Stimulated activated CD4-positive, alpha-beta T cell treated with anti-CD3 and anti-CD28 coated beads, Interleukin-12 subunit alpha, Interleukin-12 subunit beta, amount 100 ng/mL, for 4 hours (primary cell): ENCODE data around the gene ZNF608.

Source experiments
- DNase-seq: peaks from one replicate; pipeline ENCODE4 v3.0.0-alpha.2; 2020

The ZNF608 gene

GRCh38 chr5:124714910-124715309 lies 31.5 kb downstream of the ZNF608 start:
- DNase-seq: no peak

DNA sequence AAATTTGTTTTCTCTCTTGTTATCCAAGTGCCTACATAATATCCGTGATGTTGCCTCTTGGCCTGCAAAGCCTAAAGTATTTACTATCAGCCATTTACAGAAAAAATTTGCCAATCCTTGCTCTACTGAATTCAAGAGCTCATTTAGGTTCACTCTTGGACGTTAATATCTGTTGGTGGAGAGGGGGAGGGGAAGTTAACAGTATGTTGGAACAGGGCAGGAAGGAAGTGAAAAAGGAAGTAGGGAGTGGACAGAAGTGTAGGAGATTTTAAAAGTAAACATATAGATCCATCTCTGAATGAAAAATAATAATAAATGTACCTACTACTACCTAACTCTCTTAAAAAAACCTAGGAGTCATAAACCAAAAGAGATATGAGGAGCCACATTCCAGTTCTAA lies 32.8 kb downstream of the ZNF608 start:
- DNase-seq: no peak

GRCh38 chr5:124712731-124713305 lies 33.6 kb downstream of the ZNF608 start:
- no peak for DNase-seq

GRCh38 chr5:124708086-124708485 lies 38.4 kb downstream of the ZNF608 start:
- DNase-seq: no peak

- DNase-seq: no peak
Observed at GRCh38 chr5:124707520-124707919, 38.9 kb downstream of the ZNF608 start.

GRCh38 chr5:124706729-124707361 lies 39.6 kb downstream of the ZNF608 start:
- no peak for DNase-seq

GRCh38 chr5:124706051-124706450 lies 40.4 kb downstream of the ZNF608 start:
- no peak for DNase-seq

DNA sequence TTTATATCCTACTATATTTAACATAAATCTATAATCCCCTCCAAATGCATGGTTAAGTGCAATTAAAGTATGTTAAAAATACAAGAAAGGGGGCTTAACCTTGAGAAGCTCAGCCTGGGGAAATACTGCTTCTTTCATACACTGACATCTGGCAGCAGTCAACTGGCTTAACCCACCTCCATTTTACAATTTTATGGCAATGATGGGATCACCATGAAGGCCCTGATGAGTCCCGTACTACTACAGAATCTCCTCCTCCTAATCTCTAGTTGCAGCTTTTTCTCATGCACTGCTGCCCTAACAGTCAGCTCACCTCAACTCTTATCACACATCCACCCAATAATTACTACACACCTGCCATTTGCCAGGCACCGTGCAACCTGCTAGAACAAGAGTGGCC lies 40.9 kb downstream of the ZNF608 start:
- no peak for DNase-seq

GRCh38 chr5:124704594-124705284 lies 41.7 kb downstream of the ZNF608 start:
- no peak for DNase-seq

- DNase-seq: no peak
Observed at GRCh38 chr5:124703995-124704394, 42.4 kb downstream of the ZNF608 start.

GRCh38 chr5:124702525-124702924 lies 43.9 kb downstream of the ZNF608 start:
- DNase-seq: no peak

GRCh38 chr5:124701873-124702425 lies 44.5 kb downstream of the ZNF608 start:
- no peak for DNase-seq

GRCh38 chr5:124701016-124701415 lies 45.4 kb downstream of the ZNF608 start:
- DNase-seq: no peak

DNA sequence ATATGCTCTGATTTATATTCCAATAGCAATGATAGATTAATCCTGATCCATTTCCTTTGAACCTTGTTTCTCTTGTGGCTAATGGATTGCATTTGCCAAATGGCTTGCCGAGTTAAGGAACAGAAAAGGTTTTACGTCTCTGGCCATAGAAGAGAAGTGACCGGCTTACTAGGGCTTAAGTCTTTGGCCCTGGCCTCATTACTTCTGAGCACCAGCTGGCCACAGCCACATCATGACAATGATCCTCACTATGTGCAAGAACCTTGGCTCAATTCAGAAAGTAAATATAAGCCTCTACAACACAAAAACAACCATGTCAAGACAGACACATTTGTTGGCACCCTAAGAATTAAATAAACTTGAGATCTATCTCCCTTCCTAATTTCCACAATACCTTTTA lies 46.1 kb downstream of the ZNF608 start:
- DNase-seq: no peak

DNA sequence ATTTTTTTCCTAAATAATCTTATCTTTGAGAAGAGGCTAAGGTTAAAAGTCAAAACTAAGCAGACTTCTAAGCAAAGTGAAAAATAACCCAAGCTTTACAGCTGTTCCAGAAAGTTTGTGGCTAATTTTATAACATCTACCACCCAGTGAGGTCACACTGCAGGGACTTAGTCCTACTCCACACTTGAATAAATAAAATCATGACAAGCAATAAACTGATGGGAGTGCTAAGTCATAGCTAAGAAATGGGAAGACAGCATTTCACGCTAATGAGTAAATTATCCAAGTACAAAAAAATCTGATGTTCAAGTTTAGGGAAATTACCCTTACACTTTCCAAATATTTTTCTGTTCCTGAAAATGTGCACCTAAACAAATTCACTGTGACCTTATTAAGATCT lies 47.7 kb downstream of the ZNF608 start:
- DNase-seq: no peak

DNA sequence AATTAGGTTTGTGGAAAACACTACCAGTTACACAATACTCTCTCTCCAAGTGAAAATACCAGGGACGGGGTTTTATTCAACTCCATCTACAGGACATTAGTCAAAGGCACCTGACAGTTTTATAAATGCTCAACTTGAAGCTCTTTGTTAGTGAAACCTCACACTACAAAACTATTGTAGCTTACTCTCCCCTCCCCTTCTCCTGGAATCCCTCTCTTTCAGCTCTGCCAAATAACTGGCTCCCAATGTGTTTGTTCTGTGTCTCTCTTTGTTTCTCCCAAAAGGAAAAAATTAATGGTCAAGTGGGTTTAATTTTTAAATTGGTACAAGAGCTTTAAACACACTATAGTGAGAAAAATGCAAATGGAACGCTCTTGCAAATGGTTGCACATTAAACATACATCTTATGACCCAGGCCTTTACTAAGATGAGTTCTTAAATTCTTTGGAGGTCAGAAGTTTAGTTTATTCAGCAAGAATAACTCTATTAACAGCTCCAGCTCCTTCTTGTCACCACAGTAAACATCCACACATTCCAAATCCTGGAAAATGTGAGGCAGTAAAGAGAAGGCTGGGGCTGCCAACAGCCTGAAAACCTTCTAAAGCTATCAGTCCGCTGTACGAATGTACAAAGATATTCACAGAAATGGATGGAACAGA lies 48.4 kb downstream of the ZNF608 start:
- no peak for DNase-seq

DNA sequence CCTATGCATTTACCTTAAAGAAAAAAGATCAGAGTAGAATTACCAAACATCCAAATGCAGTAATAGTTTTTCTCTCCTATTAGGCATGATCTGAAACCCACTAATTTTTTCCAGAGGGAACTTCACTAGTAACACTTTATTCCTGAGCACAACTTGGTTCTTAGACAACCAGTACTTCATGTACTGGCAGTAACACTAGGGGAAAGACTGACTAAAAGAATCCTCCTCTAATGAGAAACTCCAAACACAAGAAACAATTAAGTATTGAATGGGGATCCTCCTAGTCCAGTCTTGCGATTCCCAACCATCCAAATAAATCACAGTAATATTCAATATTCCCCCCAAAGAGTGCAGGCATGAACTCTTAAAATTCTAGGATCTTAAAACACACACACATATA lies 48.9 kb downstream of the ZNF608 start:
- DNase-seq: no peak

- no peak for DNase-seq
Observed at GRCh38 chr5:124696898-124697297, 49.5 kb downstream of the ZNF608 start.
